Activated gamma-delta T cell (primary cell): ENCODE measurements around the gene PSMA7.

Experiments used
- DNase-seq: peaks from one replicate; lab custom pipeline; 2025; lab: John Stamatoyannopoulos, UW

PSMA7 gene

GRCh38 chr20:62087227-62087626 is 56.0 kb downstream of the PSMA7 start:
- DNase-seq = no peak
